Lung (tissue), 16 donors: ENCODE results near the gene SLC24A2. TPM values are rescaled to one million over a fixed set of nuclear protein-coding genes. Genes with fewer than 3 reads are reported as not detected.
"Not testable (repeated sequence)": the region's sequence is repeated elsewhere in the genome, so short reads cannot be mapped to it uniquely, and the experiment has no call there.

ENCODE experiments used
- ATAC-seq: fragments of 200-7000 bp; cut with Tn5 transposase; one replicate; pipeline ENCODE4 v1.9.1; 2020; ENCODE audit warnings: moderate number of reproducible peaks; ENCODE audit not compliant: insufficient read depth, low FRiP score
- DNase-seq, 3 donors: peaks; one replicate each; pipeline ENCODE4 v3.0.0-alpha.2; 2013 to 2017
- H3K27ac ChIP-seq, 2 donors: one replicate each; pipeline ENCODE4 v1.5.1; 2013; ENCODE audit warnings: mild to moderate bottlenecking in 2 of 2, moderate library complexity in 2 of 2, control low read depth in 1 of 2, inconsistent platforms in 1 of 2, low read depth in 1 of 2, low read length in 1 of 2
- H3K27me3 ChIP-seq, 3 donors: one replicate each; pipeline ENCODE4 v1.5.1; 2013; ENCODE audit warnings: low read length in 2 of 3; ENCODE audit not compliant: control insufficient read depth in 3 of 3, insufficient read depth in 3 of 3
- H3K36me3 ChIP-seq, 4 donors: one replicate each; pipeline ENCODE4 v1.5.1; 2013; ENCODE audit warnings: low read length in 4 of 4, mild to moderate bottlenecking in 1 of 4, moderate library complexity in 1 of 4; ENCODE audit not compliant: control insufficient read depth in 4 of 4, insufficient read depth in 4 of 4
- H3K4me1 ChIP-seq, 5 donors: one replicate each; pipeline ENCODE4 v1.5.1; 2013; ENCODE audit warnings: low read length in 5 of 5, mild to moderate bottlenecking in 2 of 5, moderate library complexity in 1 of 5; ENCODE audit not compliant: control insufficient read depth in 5 of 5, insufficient read depth in 5 of 5
- H3K4me3 ChIP-seq: one replicate; pipeline ENCODE4 v1.5.1; 2013; ENCODE audit warnings: mild to moderate bottlenecking, control low read depth, moderate library complexity
- H3K9ac ChIP-seq, 2 donors: one replicate each; pipeline ENCODE4 v1.5.1; 2013; ENCODE audit warnings: low read length in 2 of 2, control low read depth in 1 of 2; ENCODE audit not compliant: insufficient read depth in 1 of 2
- H3K9me3 ChIP-seq, 4 donors: one replicate each; pipeline ENCODE4 v1.5.1; 2013; ENCODE audit warnings: low read length in 3 of 4, mild to moderate bottlenecking in 1 of 4, moderate library complexity in 1 of 4; ENCODE audit not compliant: control insufficient read depth in 4 of 4, insufficient read depth in 3 of 4
- CTCF ChIP-seq: IDR thresholded peaks from 2 replicates; pipeline ENCODE4 v1.5.1; 2012; ENCODE audit warnings: mild to moderate bottlenecking; ENCODE audit errors: control extremely low read depth, extremely low read depth
- WGBS, 2 donors: extraction: QIAGEN DNeasy Blood & Tissue Kit; methylation state at CpG; one replicate each; pipeline ENCODE4 v1.1.7; 2013; 5-methylcytosine and 5-hydroxymethylcytosine counted together
- long read RNA-seq, 5 donors: transcript quantifications; one replicate each; lab custom pipeline, GENCODE V29; 2026
- polyA plus RNA-seq, 2 donors: library from polyadenylated mRNA; stranded (reverse); fragments of 200-250 nt; gene quantifications; one replicate each; pipeline ENCODE4 v1.2.1, GENCODE V29; 2013
- total RNA-seq, 2 donors: library from RNA; depleted of rRNA in 1 of 2; stranded (reverse); fragments of >200 nt in 1 of 2; gene quantifications; one replicate each; pipeline ENCODE4 v1.2.1, GENCODE V29; 2014 to 2021
- donor health status: control.
- donor health status: control.
- donor health status: Bipolar disorder and iron deficiency.
- donor health status: healthy.
- donor health status: DM: yes; HTN: yes; CAD: no.

The SLC24A2 gene
- under 1 TPM; 0.06 to 0.20 TPM for total RNA-seq
- polyA plus RNA-seq, result not detected
- long read RNA-seq, donor 1, result 0 reads
- long read RNA-seq, donor 2, result 0 reads
- long read RNA-seq, donor 3, result 0 reads
- long read RNA-seq, donor 4, result 0 reads
- long read RNA-seq, donor 5, result 0 reads

GRCh38 chr9:19788614-19789271, at the start of gene SLC24A2:
SLC24A2 (minus strand) TSS chr9:19789037.
- Histone ChIP-seq H3K27ac (no peak within 1 kb of the TSS), H3K36me3 (no peaks in the 10 kb centered on the region), H3K27me3 (peaks cover 7 to 44% (median 19%) of the 10 kb centered on the region in 3 donors), H3K4me3 (no peak within 1 kb of the TSS), H3K9ac (no peak within 1 kb of the TSS), H3K4me1 (no peaks in the 10 kb centered on the region), H3K9me3 (peaks cover 0 to 6% (median 0%) of the 10 kb centered on the region in 4 donors)
- DNase-seq (peak in 1 of 3 donors; percentile 7), ATAC-seq (no peak)
- TF ChIP-seq CTCF, result no peak
- 1 to 3% methylated on average over 56 to 67 of the region's 67 CpGs for WGBS, 2 donors

- not testable (repeated sequence) for H3K4me1 ChIP-seq, H3K9ac ChIP-seq, H3K27me3 ChIP-seq, ATAC-seq, H3K4me3 ChIP-seq, DNase-seq, H3K9me3 ChIP-seq, H3K36me3 ChIP-seq, H3K27ac ChIP-seq
- 89 to 94% methylated on average over 9 of the region's 9 CpGs for WGBS, 2 donors
Observed at GRCh38 chr9:19833331-19833730, 44.5 kb upstream of the SLC24A2 start.

- no peak for ATAC-seq
- no peak overlapping the region for H3K27ac ChIP-seq
- H3K4me1 ChIP-seq, result no peaks in the 10 kb centered on the region
- peaks cover 0 to 4% (median 1%) of the 10 kb centered on the region in 4 donors for H3K9me3 ChIP-seq
- H3K9ac ChIP-seq, result no peak overlapping the region
- H3K27me3 ChIP-seq, result no peaks in the 10 kb centered on the region
- WGBS, 2 donors, result 95 to 96% methylated on average over 1 of the region's 1 CpG
- H3K36me3 ChIP-seq, result no peaks in the 10 kb centered on the region
- H3K4me3 ChIP-seq, result no peak overlapping the region
- no peak for DNase-seq
- no peak for TF ChIP-seq CTCF
Observed at GRCh38 chr9:19830796-19831195, 42.0 kb upstream of the SLC24A2 start.

- Histone ChIP-seq H3K9ac (no peak overlapping the region), H3K9me3 (peaks cover 0 to 4% (median 1%) of the 10 kb centered on the region in 4 donors), H3K27ac (no peak overlapping the region), H3K27me3 (no peaks in the 10 kb centered on the region), H3K4me1 (no peaks in the 10 kb centered on the region), H3K4me3 (no peak overlapping the region), H3K36me3 (no peaks in the 10 kb centered on the region)
- 49 to 73% methylated on average over 4 of the region's 4 CpGs for WGBS, 2 donors
- no peak for TF ChIP-seq CTCF
- DNase-seq, result no peak
- no peak for ATAC-seq
Observed at GRCh38 chr9:19828576-19829109, 39.8 kb upstream of the SLC24A2 start.
